Ishikawa (cell line): ENCODE measurements around the gene MT1B.

ENCODE experiments used
- CEBPB ChIP-seq: IDR thresholded peaks from 2 replicates; pipeline ENCODE4 v1.6.1; 2012
- CREB1 ChIP-seq: IDR thresholded peaks from 2 replicates; pipeline ENCODE4 v1.6.1; 2012; ENCODE audit warnings: low read depth
- EGR1 ChIP-seq: IDR thresholded peaks from 2 replicates; pipeline ENCODE4 v1.6.1; 2012
- EP300 ChIP-seq: IDR thresholded peaks from 2 replicates; pipeline ENCODE4 v1.6.1; 2012; ENCODE audit warnings: borderline replicate concordance
- FOXM1 ChIP-seq: IDR thresholded peaks from 2 replicates; pipeline ENCODE4 v1.6.1; 2012; ENCODE audit warnings: low read depth, borderline replicate concordance
- NFIC ChIP-seq: IDR thresholded peaks from 2 replicates; pipeline ENCODE4 v1.6.1; 2012
- RAD21 ChIP-seq: IDR thresholded peaks from 2 replicates; pipeline ENCODE4 v1.6.1; 2012; ENCODE audit warnings: low read depth
- TAF1 ChIP-seq: IDR thresholded peaks from 2 replicates; pipeline ENCODE4 v1.6.1; 2012; ENCODE audit warnings: low read depth, mild to moderate bottlenecking
- TCF12 ChIP-seq: IDR thresholded peaks from 2 replicates; pipeline ENCODE4 v1.6.1; 2012; ENCODE audit warnings: low read depth
- TEAD4 ChIP-seq: IDR thresholded peaks from 2 replicates; pipeline ENCODE4 v1.6.1; 2012
- YY1 ChIP-seq: IDR thresholded peaks from 2 replicates; pipeline ENCODE4 v1.6.1; 2012; ENCODE audit warnings: low read depth
- ZBTB7A ChIP-seq: IDR thresholded peaks from 2 replicates; pipeline ENCODE4 v1.6.1; 2012; ENCODE audit warnings: low read depth
- TF ChIP-seq, protein P1 (sequence below): IDR thresholded peaks from 2 replicates; pipeline ENCODE4 v1.6.1; 2012; ENCODE audit warnings: low read depth, mild to moderate bottlenecking
- TF ChIP-seq, protein P2 (sequence below): IDR thresholded peaks from 2 replicates; pipeline ENCODE4 v1.6.1; 2012
- TF ChIP-seq, protein P3 (sequence below): IDR thresholded peaks from 2 replicates; pipeline ENCODE4 v1.6.1; 2012

MT1B gene

GRCh38 chr16:56652600-56652999 lies 914 bp downstream of the MT1B start:
- TF ChIP-seq ZBTB7A (no peak), EGR1 (no peak), TCF12 (no peak), CREB1 (no peak), TAF1 (no peak), RAD21 (no peak), NFIC (no peak)
- TF ChIP-seq, protein P1, sequence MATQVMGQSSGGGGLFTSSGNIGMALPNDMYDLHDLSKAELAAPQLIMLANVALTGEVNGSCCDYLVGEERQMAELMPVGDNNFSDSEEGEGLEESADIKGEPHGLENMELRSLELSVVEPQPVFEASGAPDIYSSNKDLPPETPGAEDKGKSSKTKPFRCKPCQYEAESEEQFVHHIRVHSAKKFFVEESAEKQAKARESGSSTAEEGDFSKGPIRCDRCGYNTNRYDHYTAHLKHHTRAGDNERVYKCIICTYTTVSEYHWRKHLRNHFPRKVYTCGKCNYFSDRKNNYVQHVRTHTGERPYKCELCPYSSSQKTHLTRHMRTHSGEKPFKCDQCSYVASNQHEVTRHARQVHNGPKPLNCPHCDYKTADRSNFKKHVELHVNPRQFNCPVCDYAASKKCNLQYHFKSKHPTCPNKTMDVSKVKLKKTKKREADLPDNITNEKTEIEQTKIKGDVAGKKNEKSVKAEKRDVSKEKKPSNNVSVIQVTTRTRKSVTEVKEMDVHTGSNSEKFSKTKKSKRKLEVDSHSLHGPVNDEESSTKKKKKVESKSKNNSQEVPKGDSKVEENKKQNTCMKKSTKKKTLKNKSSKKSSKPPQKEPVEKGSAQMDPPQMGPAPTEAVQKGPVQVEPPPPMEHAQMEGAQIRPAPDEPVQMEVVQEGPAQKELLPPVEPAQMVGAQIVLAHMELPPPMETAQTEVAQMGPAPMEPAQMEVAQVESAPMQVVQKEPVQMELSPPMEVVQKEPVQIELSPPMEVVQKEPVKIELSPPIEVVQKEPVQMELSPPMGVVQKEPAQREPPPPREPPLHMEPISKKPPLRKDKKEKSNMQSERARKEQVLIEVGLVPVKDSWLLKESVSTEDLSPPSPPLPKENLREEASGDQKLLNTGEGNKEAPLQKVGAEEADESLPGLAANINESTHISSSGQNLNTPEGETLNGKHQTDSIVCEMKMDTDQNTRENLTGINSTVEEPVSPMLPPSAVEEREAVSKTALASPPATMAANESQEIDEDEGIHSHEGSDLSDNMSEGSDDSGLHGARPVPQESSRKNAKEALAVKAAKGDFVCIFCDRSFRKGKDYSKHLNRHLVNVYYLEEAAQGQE = no peak
- TF ChIP-seq, protein P2, sequence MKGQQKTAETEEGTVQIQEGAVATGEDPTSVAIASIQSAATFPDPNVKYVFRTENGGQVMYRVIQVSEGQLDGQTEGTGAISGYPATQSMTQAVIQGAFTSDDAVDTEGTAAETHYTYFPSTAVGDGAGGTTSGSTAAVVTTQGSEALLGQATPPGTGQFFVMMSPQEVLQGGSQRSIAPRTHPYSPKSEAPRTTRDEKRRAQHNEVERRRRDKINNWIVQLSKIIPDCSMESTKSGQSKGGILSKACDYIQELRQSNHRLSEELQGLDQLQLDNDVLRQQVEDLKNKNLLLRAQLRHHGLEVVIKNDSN = no peak

DNA sequence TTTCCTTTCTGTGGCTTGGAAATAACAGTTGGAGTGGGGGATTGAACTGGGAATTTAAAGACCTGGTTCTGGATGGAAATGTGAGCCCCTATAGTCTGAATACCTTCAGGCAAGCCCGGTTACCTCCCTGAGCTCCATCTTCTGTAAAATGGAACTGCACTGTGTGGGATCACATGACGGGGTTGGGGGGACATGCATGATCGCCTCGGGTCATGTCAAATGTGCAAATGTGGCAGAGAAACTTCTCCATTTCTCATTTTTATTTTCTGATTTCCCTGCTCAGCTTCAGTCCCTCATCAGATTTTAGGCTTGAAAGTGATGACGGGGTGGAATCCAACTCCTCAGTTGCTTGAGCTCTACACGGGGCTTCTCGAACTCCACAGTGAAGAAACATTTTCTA lies 1.5 kb downstream of the MT1B start:
- TF ChIP-seq NFIC (no peak), YY1 (no peak), FOXM1 (no peak)
- TF ChIP-seq, protein P2 = 0 out of 2 replicates have a peak, but pooled peaks have one; percentile 18

- TF ChIP-seq CREB1 = 0 out of 2 replicates have a peak, but pooled peaks have one; percentile 18
- TF ChIP-seq, protein P3, sequence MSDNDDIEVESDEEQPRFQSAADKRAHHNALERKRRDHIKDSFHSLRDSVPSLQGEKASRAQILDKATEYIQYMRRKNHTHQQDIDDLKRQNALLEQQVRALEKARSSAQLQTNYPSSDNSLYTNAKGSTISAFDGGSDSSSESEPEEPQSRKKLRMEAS = no peak; the same call in 1 of the 2 replicates
- TF ChIP-seq RAD21 = peak; percentile 27
- TF ChIP-seq EP300 = no peak
- TF ChIP-seq TEAD4 = 0 out of 2 replicates have a peak, but pooled peaks have one; percentile 2
- TF ChIP-seq, protein P1 = no peak
- TF ChIP-seq CEBPB = peak; percentile 79
- TF ChIP-seq TAF1 = peak; percentile 53; the same call in 1 of the 2 replicates
- no peak for TF ChIP-seq YY1
- peak; percentile 94 for TF ChIP-seq ZBTB7A
- TF ChIP-seq, protein P2 = no peak
- no peak for TF ChIP-seq FOXM1
- TF ChIP-seq NFIC = no peak
Observed at GRCh38 chr16:56657555-56658326, 6.1 kb downstream of the MT1B start, which contains the start of gene MT1F. Gene MT1F, plus strand, starts transcription at chr16:56657959. Its CDS starts 100 bp downstream, at chr16:56658059.

- TF ChIP-seq NFIC (no peak), CREB1 (no peak), RAD21 (no peak), TEAD4 (no peak), TAF1 (no peak), TCF12 (no peak), CEBPB (no peak), FOXM1 (no peak), EP300 (no peak), EGR1 (no peak), YY1 (no peak), ZBTB7A (no peak)
- TF ChIP-seq, protein P3 = no peak
- TF ChIP-seq, protein P1 = no peak
- TF ChIP-seq, protein P2 = no peak
Observed at GRCh38 chr16:56658327-56658875, 6.7 kb downstream of the MT1B start.
